B cell (primary cell): Measurements from ENCODE around the gene TFPI2. TPM values are rescaled to one million over a fixed set of nuclear protein-coding genes. Genes with fewer than 3 reads are reported as not detected.

Experiments
- ATAC-seq: fragments of 200-7000 bp; cut with Tn5 transposase; one replicate; pipeline ENCODE4 v1.10.0; 2021; ENCODE audit warnings: low read depth, mild to moderate bottlenecking, moderate number of reproducible peaks, moderate library complexity
- CTCF ChIA-PET: fragments of 350-600 bp; sonication (Branson Sonifier 250); formaldehyde crosslinking; loops from one replicate; lab custom pipeline; 2021; ENCODE audit warnings: antibody characterized with exemption, inconsistent platforms; lab: Charles Lee
- POLR2A ChIA-PET: fragments of 350-600 bp; sonication (Branson Sonifier 250); formaldehyde crosslinking; loops from one replicate; lab custom pipeline; 2021; ENCODE audit warnings: antibody characterized with exemption; lab: Charles Lee
- DNase-seq: peaks from one replicate; pipeline ENCODE4 v3.0.0; 2013
- H2AFZ ChIP-seq: 2 replicates; pipeline ENCODE4 v1.6.1; 2012; ENCODE audit warnings: mild to moderate bottlenecking, low read depth, low read length; ENCODE audit not compliant: insufficient read depth, poor library complexity, severe bottlenecking
- H3K27ac ChIP-seq, 2 donors: 1 replicate in 1 of 2; 2 replicates in 1 of 2; pipeline ENCODE4 v1.5.1; 2012 to 2013; ENCODE audit warnings: low read length in 2 of 2, mild to moderate bottlenecking in 2 of 2, moderate library complexity in 1 of 2
- H3K27me3 ChIP-seq, 4 experiments: fragments of 200-600 bp in 1 of 4; sonication (generic) in 1 of 4; replicated peaks in 1 of 4; 1 replicate in 2 of 4; 2 replicates in 2 of 4; pipeline versions ENCODE4 v1.6.1 to v1.7.0; 2013 to 2016; ENCODE audit warnings: low read length in 3 of 4, mild to moderate bottlenecking in 2 of 4, mixed read lengths in 1 of 4, moderate library complexity in 1 of 4; ENCODE audit not compliant: insufficient read depth in 4 of 4, control insufficient read depth in 3 of 4; ENCODE audit errors: control extremely low read depth in 1 of 4
- H3K36me3 ChIP-seq, 2 experiments: replicated peaks in 1 of 2; 1 replicate in 1 of 2; 2 replicates in 1 of 2; pipeline versions ENCODE4 v1.6.1 to v1.7.1; 2013; ENCODE audit warnings: low read length in 1 of 2; ENCODE audit not compliant: insufficient read depth in 2 of 2, control insufficient read depth in 1 of 2; ENCODE audit errors: control extremely low read depth in 1 of 2, extremely low read depth in 1 of 2
- H3K4me1 ChIP-seq, 2 donors: fragments of 200-600 bp in 1 of 2; sonication (generic) in 1 of 2; 1 replicate in 1 of 2; 2 replicates in 1 of 2; pipeline versions ENCODE4 v1.5.1 to v1.6.1; 2013 to 2017; ENCODE audit warnings: low read length in 2 of 2; ENCODE audit not compliant: control insufficient read depth in 2 of 2, insufficient read depth in 2 of 2
- H3K4me2 ChIP-seq: replicated peaks from 2 replicates; pipeline ENCODE3; 2012; ENCODE audit warnings: mild to moderate bottlenecking, low read depth, low read length; ENCODE audit not compliant: poor library complexity, severe bottlenecking
- H3K4me3 ChIP-seq, 5 experiments: fragments of 200-600 bp in 1 of 5; sonication (generic) in 1 of 5; 1 replicate in 3 of 5; 2 replicates in 2 of 5; pipeline versions ENCODE4 v1.5.1 to v1.7.0; 2011 to 2016; ENCODE audit warnings: low read length in 4 of 5, mild to moderate bottlenecking in 4 of 5, low read depth in 2 of 5, control low read depth in 1 of 5, moderate library complexity in 1 of 5; ENCODE audit not compliant: insufficient read depth in 1 of 5; ENCODE audit errors: control extremely low read depth in 1 of 5, extremely low read depth in 1 of 5
- H3K79me2 ChIP-seq: fragments of 200-600 bp; sonication (generic); one replicate; pipeline ENCODE4 v1.6.0; 2016; ENCODE audit warnings: low read length; ENCODE audit not compliant: control insufficient read depth, insufficient read depth
- H3K9ac ChIP-seq: fragments of 200-600 bp; sonication (generic); 2 replicates; pipeline ENCODE4 v1.6.1; 2017; ENCODE audit warnings: mild to moderate bottlenecking, low read length, moderate library complexity
- H3K9me3 ChIP-seq, 3 donors: one replicate each; pipeline versions ENCODE4 v1.6.1 to v1.7.1; 2013; ENCODE audit warnings: low read length in 2 of 3; ENCODE audit not compliant: control insufficient read depth in 2 of 3, insufficient read depth in 1 of 3; ENCODE audit errors: control extremely low read depth in 1 of 3
- H4K20me1 ChIP-seq: 2 replicates; pipeline ENCODE4 v1.6.0; 2012; ENCODE audit warnings: mild to moderate bottlenecking, low read length; ENCODE audit not compliant: insufficient read depth, control insufficient read depth, poor library complexity, severe bottlenecking
- H3K27ac Mint-ChIP-seq: one replicate; pipeline ENCODE4 v1.8.0; 2021; ENCODE audit warnings: mixed read lengths
- H3K27me3 Mint-ChIP-seq: one replicate; pipeline ENCODE4 v1.8.0; 2021; ENCODE audit warnings: mixed read lengths
- H3K4me1 Mint-ChIP-seq: one replicate; pipeline ENCODE4 v1.8.0; 2021; ENCODE audit warnings: mixed read lengths
- H3K4me3 Mint-ChIP-seq: one replicate; pipeline ENCODE4 v1.8.0; 2021; ENCODE audit warnings: mixed read lengths
- H3K9me3 Mint-ChIP-seq: one replicate; pipeline ENCODE4 v1.8.0; 2022; ENCODE audit warnings: mixed read lengths; ENCODE audit not compliant: insufficient read depth
- EZH2 ChIP-seq: IDR thresholded peaks from 2 replicates; pipeline ENCODE4 v1.6.1; 2012; ENCODE audit warnings: borderline replicate concordance, low read depth, mild to moderate bottlenecking, moderate library complexity, low read length; ENCODE audit not compliant: insufficient read depth, poor library complexity, severe bottlenecking
- WGBS: methylation state at CpG from one replicate; pipeline ENCODE4 v1.1.5; 2013; ENCODE audit warnings: missing lambda C conversion rate; ENCODE audit not compliant: insufficient coverage; 5-methylcytosine and 5-hydroxymethylcytosine counted together
- intact Hi-C: fragments of 100-400 bp; cut with micrococcal nuclease; formaldehyde crosslinking; loops from one replicate; pipeline ENCODE4 v1.10.0; 2022
- polyA plus RNA-seq: library from polyadenylated mRNA; depleted of rRNA; stranded (reverse); fragments of >200 nt; gene quantifications from 2 replicates; pipeline ENCODE4 v1.2.3, GENCODE V29; 2012
- total RNA-seq, 2 donors: library from RNA; stranded (reverse); fragments of 120-200 nt in 1 of 2; gene quantifications; 1 replicate in 1 of 2; 2 replicates in 1 of 2; pipeline versions ENCODE4 v1.2.3 to v1.2.4, GENCODE V29; 2013 to 2022
- TF ChIP-seq, protein P1 (sequence below): fragments of 200-600 bp; IDR thresholded peaks from one replicate; pipeline ENCODE4 v1.8.0; 2022; ENCODE audit warnings: antibody characterized with exemption, mild to moderate bottlenecking

Gene TFPI2
- total and polyA plus RNA-seq, 2 donors (not counting 1 experiment from before 2014, with no cell fraction given), result 0.21 to 0.96 TPM

DNA sequence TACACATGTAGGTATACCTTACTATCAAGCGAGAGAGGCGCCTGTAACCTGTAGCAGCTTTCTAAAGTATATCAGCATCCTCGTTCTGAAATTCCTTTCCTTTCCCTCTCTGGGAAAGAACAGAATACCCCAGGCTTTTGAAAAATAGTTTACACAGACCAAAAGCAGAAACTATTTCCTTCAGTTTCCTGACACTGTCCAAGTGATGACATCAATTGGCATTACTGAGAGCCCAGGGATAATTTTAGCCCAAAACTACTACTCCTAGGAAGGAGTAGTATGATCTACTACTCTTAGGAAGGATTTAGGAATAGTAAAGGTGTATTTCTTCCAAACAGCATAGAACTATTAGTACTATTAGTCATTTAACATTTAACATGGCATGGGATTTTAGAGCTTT, 37.0 kb upstream of the TFPI2 start:
- TF ChIP-seq, protein P1, sequence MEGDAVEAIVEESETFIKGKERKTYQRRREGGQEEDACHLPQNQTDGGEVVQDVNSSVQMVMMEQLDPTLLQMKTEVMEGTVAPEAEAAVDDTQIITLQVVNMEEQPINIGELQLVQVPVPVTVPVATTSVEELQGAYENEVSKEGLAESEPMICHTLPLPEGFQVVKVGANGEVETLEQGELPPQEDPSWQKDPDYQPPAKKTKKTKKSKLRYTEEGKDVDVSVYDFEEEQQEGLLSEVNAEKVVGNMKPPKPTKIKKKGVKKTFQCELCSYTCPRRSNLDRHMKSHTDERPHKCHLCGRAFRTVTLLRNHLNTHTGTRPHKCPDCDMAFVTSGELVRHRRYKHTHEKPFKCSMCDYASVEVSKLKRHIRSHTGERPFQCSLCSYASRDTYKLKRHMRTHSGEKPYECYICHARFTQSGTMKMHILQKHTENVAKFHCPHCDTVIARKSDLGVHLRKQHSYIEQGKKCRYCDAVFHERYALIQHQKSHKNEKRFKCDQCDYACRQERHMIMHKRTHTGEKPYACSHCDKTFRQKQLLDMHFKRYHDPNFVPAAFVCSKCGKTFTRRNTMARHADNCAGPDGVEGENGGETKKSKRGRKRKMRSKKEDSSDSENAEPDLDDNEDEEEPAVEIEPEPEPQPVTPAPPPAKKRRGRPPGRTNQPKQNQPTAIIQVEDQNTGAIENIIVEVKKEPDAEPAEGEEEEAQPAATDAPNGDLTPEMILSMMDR, result no peak
- TF ChIP-seq EZH2, result no peak
- H2AFZ ChIP-seq, result no peak overlapping the region
- H3K4me3 ChIP-seq, result no peak overlapping the region
- H3K27me3 Mint-ChIP-seq, result no peaks in the 10 kb centered on the region
- ATAC-seq, result no peak
- H4K20me1 ChIP-seq, result no peaks in the 10 kb centered on the region
- no peaks in the 10 kb centered on the region for H3K9me3 Mint-ChIP-seq
- H3K27ac Mint-ChIP-seq, result no peak overlapping the region
- no peaks in the 10 kb centered on the region for H3K27me3 ChIP-seq
- ChIA-PET CTCF (interaction anchor here (1.1 kb wide), 1 partner anchor 83 kb away, joined by 3 read pairs; no protein-coding TSS in a partner anchor), POLR2A (no interaction called here)
- WGBS, result 94% methylated on average over 3 of the region's 3 CpGs
- intact Hi-C loops, result no loop called here
- H3K36me3 ChIP-seq, result no peaks in the 10 kb centered on the region
- peaks cover 13% of the 10 kb centered on the region for H3K4me1 Mint-ChIP-seq
- no peak overlapping the region for H3K27ac ChIP-seq
- peaks cover 0 to 3% of the 10 kb centered on the region in 2 donors for H3K4me1 ChIP-seq
- no peak overlapping the region for H3K4me2 ChIP-seq
- DNase-seq, result no peak
- H3K79me2 ChIP-seq, result no peaks in the 10 kb centered on the region
- H3K9ac ChIP-seq, result no peak overlapping the region
- H3K4me3 Mint-ChIP-seq, result no peak overlapping the region
- H3K9me3 ChIP-seq, result no peaks in the 10 kb centered on the region

DNA sequence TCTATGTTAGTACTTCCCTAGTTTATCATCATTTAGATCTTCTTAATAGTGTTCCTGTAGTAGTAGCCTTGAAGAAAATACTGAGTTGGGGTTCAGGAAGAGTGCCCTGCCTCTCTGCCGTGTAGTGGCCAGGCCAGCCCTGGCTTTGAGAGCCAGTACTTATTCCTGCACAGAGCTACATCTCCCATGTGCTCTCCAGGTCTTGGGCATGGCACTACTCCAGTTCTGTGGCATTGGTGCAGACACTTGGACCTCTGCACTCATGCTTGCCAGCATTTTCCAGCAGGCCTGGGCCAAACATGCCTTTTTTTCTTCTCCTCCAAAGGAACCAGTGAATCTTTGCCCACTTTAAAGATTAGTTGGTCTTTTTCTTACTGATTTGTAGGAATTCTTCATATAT, 36.2 kb upstream of the TFPI2 start:
- POLR2A ChIA-PET, result no interaction called here
- no peaks in the 10 kb centered on the region for H3K79me2 ChIP-seq
- peaks cover 0 to 2% (median 0%) of the 10 kb centered on the region in 4 experiments for H3K27me3 ChIP-seq
- TF ChIP-seq EZH2, result no peak
- TF ChIP-seq, protein P1, result no peak
- no peak overlapping the region for H3K4me2 ChIP-seq
- no peaks in the 10 kb centered on the region for H4K20me1 ChIP-seq
- H3K27me3 Mint-ChIP-seq, result no peaks in the 10 kb centered on the region
- no peak overlapping the region for H3K9ac ChIP-seq
- no peaks in the 10 kb centered on the region for H3K36me3 ChIP-seq
- H3K27ac ChIP-seq, result no peak overlapping the region
- DNase-seq (no peak), ATAC-seq (no peak)
- WGBS, result 75% methylated on average over 1 of the region's 1 CpG
- intact Hi-C loops, result no loop called here
- no peak overlapping the region for H3K27ac Mint-ChIP-seq
- H3K4me3 ChIP-seq, result no peak overlapping the region
- no peak overlapping the region for H3K4me3 Mint-ChIP-seq
- no peak overlapping the region for H2AFZ ChIP-seq
- CTCF ChIA-PET, result interaction anchor here (1.1 kb wide), 1 partner anchor 83 kb away, joined by 3 read pairs; no protein-coding TSS in a partner anchor
- H3K4me1 Mint-ChIP-seq, result peaks cover 19% of the 10 kb centered on the region
- H3K9me3 ChIP-seq, result no peaks in the 10 kb centered on the region
- peaks cover 6 to 8% of the 10 kb centered on the region in 2 donors for H3K4me1 ChIP-seq
- H3K9me3 Mint-ChIP-seq, result no peaks in the 10 kb centered on the region
